GM12872 (cell line): ENCODE results near the gene GPSM1.

Source experiments
- TF ChIP-seq, protein P1 (sequence below): IDR thresholded peaks from 3 replicates; pipeline ENCODE4 v1.5.1; 2011; ENCODE audit warnings: low read depth, mild to moderate bottlenecking, low read length, moderate library complexity; ENCODE audit not compliant: insufficient read depth

GPSM1 gene

GRCh38 chr9:136370687-136371532, 43.6 kb downstream of the GPSM1 start:
- TF ChIP-seq, protein P1, sequence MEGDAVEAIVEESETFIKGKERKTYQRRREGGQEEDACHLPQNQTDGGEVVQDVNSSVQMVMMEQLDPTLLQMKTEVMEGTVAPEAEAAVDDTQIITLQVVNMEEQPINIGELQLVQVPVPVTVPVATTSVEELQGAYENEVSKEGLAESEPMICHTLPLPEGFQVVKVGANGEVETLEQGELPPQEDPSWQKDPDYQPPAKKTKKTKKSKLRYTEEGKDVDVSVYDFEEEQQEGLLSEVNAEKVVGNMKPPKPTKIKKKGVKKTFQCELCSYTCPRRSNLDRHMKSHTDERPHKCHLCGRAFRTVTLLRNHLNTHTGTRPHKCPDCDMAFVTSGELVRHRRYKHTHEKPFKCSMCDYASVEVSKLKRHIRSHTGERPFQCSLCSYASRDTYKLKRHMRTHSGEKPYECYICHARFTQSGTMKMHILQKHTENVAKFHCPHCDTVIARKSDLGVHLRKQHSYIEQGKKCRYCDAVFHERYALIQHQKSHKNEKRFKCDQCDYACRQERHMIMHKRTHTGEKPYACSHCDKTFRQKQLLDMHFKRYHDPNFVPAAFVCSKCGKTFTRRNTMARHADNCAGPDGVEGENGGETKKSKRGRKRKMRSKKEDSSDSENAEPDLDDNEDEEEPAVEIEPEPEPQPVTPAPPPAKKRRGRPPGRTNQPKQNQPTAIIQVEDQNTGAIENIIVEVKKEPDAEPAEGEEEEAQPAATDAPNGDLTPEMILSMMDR = no peak

DNA sequence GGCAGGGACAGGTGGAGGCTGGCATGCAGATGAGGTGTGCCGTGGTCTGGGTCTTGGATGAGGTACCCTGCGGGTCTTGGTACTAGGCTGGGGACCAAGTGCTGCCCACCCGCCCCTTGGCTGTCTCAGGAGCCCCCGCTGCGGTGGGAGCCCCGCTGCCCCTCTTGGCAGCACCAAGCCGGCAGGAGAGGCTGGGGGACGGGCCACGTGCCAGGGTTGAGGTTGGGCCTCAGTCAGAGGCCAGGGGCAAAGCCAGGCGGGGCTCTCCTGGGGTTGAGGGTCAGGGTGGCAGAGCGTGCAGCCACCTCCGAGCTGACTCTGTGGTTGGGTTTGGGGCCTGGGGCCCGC, 44.2 kb downstream of the GPSM1 start:
- TF ChIP-seq, protein P1 = no peak

GRCh38 chr9:136372006-136372405, 44.7 kb downstream of the GPSM1 start:
- TF ChIP-seq, protein P1 = no peak

- TF ChIP-seq, protein P1 = 0 out of 3 replicates have a peak, but pooled peaks have one; percentile 13
Measured at GRCh38 chr9:136372561-136373299, 45.4 kb downstream of the GPSM1 start.

DNA sequence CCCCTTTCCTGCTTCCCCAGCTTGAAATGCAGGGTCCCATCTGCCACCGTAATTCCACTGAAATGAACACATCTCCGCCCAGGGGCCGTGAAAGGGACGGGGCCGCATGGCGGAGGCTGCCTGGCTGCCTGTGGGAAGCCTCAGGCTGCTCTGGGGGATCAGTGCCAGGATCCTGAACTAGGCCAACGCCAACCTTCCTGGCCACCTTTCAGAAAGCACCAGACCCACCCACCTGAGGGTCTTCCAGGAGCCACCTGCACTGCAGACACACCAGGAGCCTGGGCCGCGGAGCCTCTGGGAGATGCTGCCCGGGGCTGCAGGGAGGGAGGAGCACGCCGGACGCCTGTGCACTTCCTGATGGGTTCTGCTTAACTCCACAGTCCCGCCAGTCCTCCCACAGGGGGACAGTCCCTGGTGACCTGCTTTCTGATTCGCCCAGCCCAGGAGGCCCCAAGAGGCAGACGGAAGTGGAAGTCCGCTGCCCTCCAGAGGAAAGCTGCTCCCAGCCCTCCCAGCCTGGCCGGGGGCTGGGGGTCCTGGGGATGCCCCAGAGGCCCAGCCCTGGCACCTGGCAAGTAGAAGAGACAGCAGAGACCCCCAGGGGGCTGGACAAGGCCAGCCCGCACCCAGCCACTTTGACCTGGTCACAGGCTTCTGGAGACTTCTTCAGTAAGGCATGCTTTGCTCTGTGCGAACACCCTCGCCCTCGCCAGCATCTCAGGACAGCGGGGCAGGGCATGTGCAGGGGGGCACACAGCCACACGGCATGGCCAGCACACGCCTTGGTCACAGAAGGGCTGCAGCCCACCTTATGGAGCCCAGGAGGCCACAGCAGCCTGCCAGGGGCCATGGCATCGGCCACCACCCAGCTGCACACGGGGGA, 46.2 kb downstream of the GPSM1 start, which contains the start of gene CARD9:
Gene CARD9, minus strand, starts transcription at position 370 of the 883 bp plus-strand sequence. CDS start 1,591 bp downstream, outside the sequence.
- TF ChIP-seq, protein P1 = no peak

DNA sequence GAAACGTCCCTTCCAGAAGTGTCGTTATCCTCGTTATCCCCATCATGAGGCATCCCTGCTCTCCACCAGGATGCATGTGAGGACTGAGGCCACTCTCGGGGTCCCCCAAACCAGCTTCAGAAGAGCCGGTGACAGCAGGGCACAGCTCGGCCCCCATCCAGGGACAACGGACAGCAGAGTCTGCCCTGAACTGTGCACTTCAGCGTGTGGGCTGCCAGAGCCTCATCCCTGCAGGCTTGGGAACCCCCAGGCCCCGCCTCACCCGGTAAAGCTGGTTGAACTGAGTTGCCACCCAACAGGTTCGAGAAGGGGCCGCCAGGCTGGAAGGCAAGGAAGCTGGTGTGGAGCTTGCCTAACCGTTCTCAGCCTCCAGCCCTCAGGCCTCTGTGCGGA, 46.8 kb downstream of the GPSM1 start:
- TF ChIP-seq, protein P1 = no peak
